NCI-H748 treated with DMSO at 0.1 percent for 48 hours (cell line): Measurements from ENCODE around the gene ITGAE.
"Not testable (repeated sequence)": the region's sequence is repeated elsewhere in the genome, so short reads cannot be mapped to it uniquely, and the experiment has no call there.

Experiments used
- DNase-seq: peaks from one replicate; lab custom pipeline; 2025; lab: John Stamatoyannopoulos, UW

ITGAE gene

GRCh38 chr17:3795390-3796102 is 5.4 kb downstream of the ITGAE start:
- no peak for DNase-seq

- no peak for DNase-seq
Measured at GRCh38 chr17:3794557-3795389, 6.2 kb downstream of the ITGAE start.

- not testable (repeated sequence) for DNase-seq
Measured at GRCh38 chr17:3794152-3794551, 6.8 kb downstream of the ITGAE start.

- not testable (repeated sequence) for DNase-seq
Measured at GRCh38 chr17:3793258-3793657, 7.7 kb downstream of the ITGAE start.

- no peak for DNase-seq
Measured at GRCh38 chr17:3792481-3792880, 8.5 kb downstream of the ITGAE start.

- DNase-seq: no peak
Measured at GRCh38 chr17:3788200-3788599, 12.8 kb downstream of the ITGAE start.

GRCh38 chr17:3785323-3785722 is 15.7 kb downstream of the ITGAE start:
- not testable (repeated sequence) for DNase-seq

- no peak for DNase-seq
Measured at GRCh38 chr17:3782751-3783150, 18.2 kb downstream of the ITGAE start.

- DNase-seq: no peak
Measured at GRCh38 chr17:3780986-3781385, 20.0 kb downstream of the ITGAE start.

- DNase-seq: no peak
Measured at GRCh38 chr17:3777366-3778120, 23.4 kb downstream of the ITGAE start.

GRCh38 chr17:3773966-3774365 is 27.0 kb downstream of the ITGAE start:
- no peak for DNase-seq

- no peak for DNase-seq
Measured at GRCh38 chr17:3773511-3773910, 27.5 kb downstream of the ITGAE start.

- DNase-seq: no peak
Measured at GRCh38 chr17:3772764-3773163, 28.2 kb downstream of the ITGAE start.

GRCh38 chr17:3771140-3771539 is 29.8 kb downstream of the ITGAE start:
- DNase-seq: no peak

- DNase-seq: no peak
Measured at GRCh38 chr17:3770466-3770865, 30.5 kb downstream of the ITGAE start.

GRCh38 chr17:3768769-3769168 is 32.2 kb downstream of the ITGAE start:
- DNase-seq: no peak

- no peak for DNase-seq
Measured at GRCh38 chr17:3768341-3768740, 32.6 kb downstream of the ITGAE start.

GRCh38 chr17:3766779-3767178 is 34.2 kb downstream of the ITGAE start:
- DNase-seq: no peak

GRCh38 chr17:3765981-3766380 is 35.0 kb downstream of the ITGAE start:
- no peak for DNase-seq

GRCh38 chr17:3763777-3764170 is 37.2 kb downstream of the ITGAE start:
- DNase-seq: no peak

- no peak for DNase-seq
Measured at GRCh38 chr17:3762922-3763776, 37.8 kb downstream of the ITGAE start.

- DNase-seq: no peak
Measured at GRCh38 chr17:3761918-3762380, 39.0 kb downstream of the ITGAE start.
